ENCODE data around the gene CDH23.

Gene CDH23

DNA sequence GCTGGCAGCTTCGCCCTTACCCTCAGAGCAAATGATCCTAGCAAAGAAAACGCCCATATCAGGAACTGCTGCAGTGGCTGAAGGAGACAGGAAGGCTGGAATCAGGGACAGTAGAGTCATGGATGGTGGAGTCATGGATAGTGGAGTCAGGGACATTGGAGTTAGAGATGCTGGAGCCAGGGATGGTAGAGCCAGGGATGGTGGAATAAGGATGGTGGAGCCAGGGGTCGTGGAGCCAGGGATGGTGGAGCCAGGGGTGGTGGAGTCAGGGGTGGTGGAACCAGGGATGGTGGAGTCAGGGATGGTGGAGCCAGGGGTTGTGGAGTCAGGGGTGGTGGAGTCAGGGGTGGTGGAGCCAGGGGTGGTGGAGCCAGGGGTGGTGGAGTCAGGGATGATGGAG, 291.5 kb downstream of the CDH23 start:
- DNase-seq (ENCODE audit: extremely low spot score): no peak
- CTCF ChIA-PET: no interaction called here
- TF ChIP-seq ZNF384 (IDR thresholded peaks at IDR 0.05): no peak
- no peak for TF ChIP-seq L3MBTL2 (conservative IDR thresholded peaks at IDR 0.05)
- TF ChIP-seq SUZ12 (IDR thresholded peaks at IDR 0.05): no peak
- POLR2A ChIA-PET: no interaction called here

DNA sequence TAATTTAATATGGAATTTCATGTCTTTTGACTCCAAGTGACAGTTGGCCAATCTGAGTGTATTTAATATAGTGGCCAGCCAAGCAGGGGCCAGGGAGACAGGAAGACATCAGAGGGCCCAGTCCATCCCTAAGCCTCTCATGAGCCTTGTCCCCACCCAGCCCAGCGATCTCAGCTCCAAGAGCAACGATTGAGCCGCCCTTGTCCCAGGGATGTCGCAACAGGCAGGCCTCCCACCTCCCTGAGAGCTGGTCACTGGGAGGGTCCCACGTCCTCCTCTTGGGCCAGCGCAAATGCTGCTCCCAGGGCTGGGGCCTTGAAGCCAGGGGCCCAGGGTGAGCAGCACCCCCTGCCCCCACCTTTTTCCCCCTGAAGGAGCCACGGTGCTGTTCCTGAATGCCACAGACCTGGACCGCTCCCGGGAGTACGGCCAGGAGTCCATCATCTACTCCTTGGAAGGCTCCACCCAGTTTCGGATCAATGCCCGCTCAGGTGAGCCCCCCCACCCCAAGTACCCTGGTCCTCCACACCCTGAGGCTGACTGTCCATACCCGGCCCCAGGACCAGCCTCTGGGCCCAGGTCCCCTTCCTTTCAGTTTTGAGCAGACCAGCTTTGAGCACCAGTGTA, 293.5 kb downstream of the CDH23 start:
- TF ChIP-seq SUZ12 (IDR thresholded peaks at IDR 0.05): no peak
- no peak for TF ChIP-seq BHLHE40 (IDR thresholded peaks at IDR 0.05; ENCODE audit: borderline replicate concordance)
- TF ChIP-seq ELF4 (IDR thresholded peaks at IDR 0.05): no peak
- no peak for TF ChIP-seq HDGF (IDR thresholded peaks at IDR 0.05; ENCODE audit: borderline replicate concordance)
- no peak for TF ChIP-seq LEF1 (IDR thresholded peaks at IDR 0.05; ENCODE audit: borderline replicate concordance)
- TF ChIP-seq L3MBTL2 (conservative IDR thresholded peaks at IDR 0.05): no peak
- TF ChIP-seq CTBP1 (IDR thresholded peaks at IDR 0.05; ENCODE audit: borderline replicate concordance): no peak
- TF ChIP-seq, protein P1, sequence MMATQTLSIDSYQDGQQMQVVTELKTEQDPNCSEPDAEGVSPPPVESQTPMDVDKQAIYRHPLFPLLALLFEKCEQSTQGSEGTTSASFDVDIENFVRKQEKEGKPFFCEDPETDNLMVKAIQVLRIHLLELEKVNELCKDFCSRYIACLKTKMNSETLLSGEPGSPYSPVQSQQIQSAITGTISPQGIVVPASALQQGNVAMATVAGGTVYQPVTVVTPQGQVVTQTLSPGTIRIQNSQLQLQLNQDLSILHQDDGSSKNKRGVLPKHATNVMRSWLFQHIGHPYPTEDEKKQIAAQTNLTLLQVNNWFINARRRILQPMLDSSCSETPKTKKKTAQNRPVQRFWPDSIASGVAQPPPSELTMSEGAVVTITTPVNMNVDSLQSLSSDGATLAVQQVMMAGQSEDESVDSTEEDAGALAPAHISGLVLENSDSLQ (IDR thresholded peaks at IDR 0.05): no peak
- ChIA-PET CTCF (no interaction called here), POLR2A (no interaction called here)
- no peak for DNase-seq (ENCODE audit: extremely low spot score)

DNA sequence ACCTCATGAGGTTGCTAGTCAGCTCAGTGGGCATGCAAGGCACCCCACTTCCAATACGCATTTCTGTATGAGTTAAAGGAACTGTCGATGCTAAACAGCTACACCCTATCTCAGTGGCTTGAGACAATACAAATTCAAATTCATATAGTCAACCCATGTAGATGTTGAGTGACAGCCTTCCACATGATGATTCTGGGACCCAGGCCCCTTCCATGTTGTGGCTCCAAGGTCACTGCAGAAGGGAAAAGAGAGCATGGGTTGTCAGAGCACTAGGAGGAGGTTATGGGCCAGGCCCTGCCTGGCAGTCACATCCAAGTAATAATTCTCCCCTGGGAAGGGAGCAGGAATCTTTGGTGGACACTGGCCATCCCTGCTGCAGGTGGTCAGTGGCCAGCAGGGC, 294.7 kb downstream of the CDH23 start:
- no peak for DNase-seq (ENCODE audit: extremely low spot score)
- POLR2A ChIA-PET: no interaction called here
- CTCF ChIA-PET: no interaction called here
- TF ChIP-seq, protein P1 (IDR thresholded peaks at IDR 0.05): peak; percentile 54
- no peak for TF ChIP-seq ELF4 (IDR thresholded peaks at IDR 0.05)

DNA sequence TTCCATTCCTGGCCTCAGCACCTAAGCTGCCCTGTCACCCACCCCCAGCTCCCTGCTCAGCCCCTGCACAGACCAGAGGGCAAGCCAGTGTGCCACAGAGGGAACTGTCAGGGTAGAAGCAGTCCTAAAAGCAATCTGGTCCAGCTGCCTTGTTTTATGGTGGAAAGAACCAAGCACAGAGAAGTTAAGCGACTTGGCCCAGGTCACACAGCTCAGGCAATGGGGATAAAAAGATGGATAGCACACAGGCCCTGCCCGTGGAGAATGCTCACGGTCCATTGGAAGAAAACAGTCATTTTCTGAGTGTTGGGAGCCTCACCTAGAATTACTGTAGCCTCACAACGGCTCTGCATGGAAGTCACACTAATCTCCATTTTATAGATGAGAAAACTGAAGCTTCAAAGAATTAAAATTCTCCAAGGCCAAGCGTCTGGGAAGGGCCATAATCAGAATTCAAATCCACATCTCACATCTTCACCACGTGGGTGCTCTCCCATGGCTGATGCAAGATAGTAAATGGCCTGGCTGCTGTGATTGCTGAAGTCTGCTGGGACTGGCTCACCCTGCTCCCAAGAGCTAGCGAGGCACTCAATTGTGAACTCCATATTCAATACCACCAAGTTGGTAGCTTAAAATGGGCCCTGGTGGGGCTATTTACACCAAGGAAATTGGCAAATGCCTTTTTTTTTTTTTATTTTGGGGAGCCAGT, 296.0 kb downstream of the CDH23 start:
- TF ChIP-seq LEF1 (IDR thresholded peaks at IDR 0.05; ENCODE audit: borderline replicate concordance) (no peak), ELF4 (IDR thresholded peaks at IDR 0.05) (no peak), L3MBTL2 (conservative IDR thresholded peaks at IDR 0.05) (no peak), TARDBP (IDR thresholded peaks at IDR 0.05) (no peak), CTBP1 (IDR thresholded peaks at IDR 0.05; ENCODE audit: borderline replicate concordance) (no peak), ZNF384 (IDR thresholded peaks at IDR 0.05) (no peak), ARNT (IDR thresholded peaks at IDR 0.05) (no peak), NFRKB (IDR thresholded peaks at IDR 0.05) (no peak), FOXA1 (IDR thresholded peaks at IDR 0.05) (no peak), FOXK2 (IDR thresholded peaks at IDR 0.05) (no peak)
- TF ChIP-seq, protein P1 (IDR thresholded peaks at IDR 0.05): no peak
- no peak for DNase-seq (ENCODE audit: extremely low spot score)
- ChIA-PET POLR2A (interaction anchor here (1.1 kb wide), 1 partner anchor 373 kb away, joined by 4 read pairs; no protein-coding TSS in a partner anchor), CTCF (interaction anchor here (0.6 to 1.6 kb wide), 3 partner anchors 15 to 354 kb away, joined by 3 to 8 read pairs (median 4); partner anchors contain the start of gene VSIR)

DNA sequence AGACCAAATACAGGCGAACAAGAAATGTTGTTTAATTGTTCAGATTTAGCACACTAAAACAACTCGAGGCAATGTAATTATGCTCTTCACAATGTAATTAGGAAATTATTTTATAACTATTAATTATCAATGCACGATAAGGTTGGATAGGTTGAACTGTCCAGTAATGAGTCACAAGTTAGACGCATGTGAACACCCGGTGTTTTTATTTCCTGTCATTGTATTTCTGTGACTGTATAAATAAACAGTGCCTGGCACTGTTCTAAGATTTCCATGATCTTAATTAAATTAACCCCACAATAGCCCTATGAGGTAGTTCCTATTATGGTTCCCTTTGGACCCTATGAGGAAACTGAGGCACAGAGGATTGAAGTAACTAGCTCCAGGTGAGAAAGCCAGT, 296.7 kb downstream of the CDH23 start:
- no peak for TF ChIP-seq ELF4 (IDR thresholded peaks at IDR 0.05)
- no peak for TF ChIP-seq FOXK2 (IDR thresholded peaks at IDR 0.05)
- TF ChIP-seq TARDBP (IDR thresholded peaks at IDR 0.05): no peak
- TF ChIP-seq SP1 (IDR thresholded peaks at IDR 0.05): no peak
- no peak for TF ChIP-seq BHLHE40 (IDR thresholded peaks at IDR 0.05; ENCODE audit: borderline replicate concordance)
- no peak for TF ChIP-seq FOXM1 (IDR thresholded peaks at IDR 0.05; ENCODE audit: borderline replicate concordance)
- no peak for TF ChIP-seq L3MBTL2 (conservative IDR thresholded peaks at IDR 0.05)
- no peak for TF ChIP-seq CTBP1 (IDR thresholded peaks at IDR 0.05; ENCODE audit: borderline replicate concordance)
- TF ChIP-seq SUZ12 (IDR thresholded peaks at IDR 0.05): no peak
- no peak for TF ChIP-seq ARNT (IDR thresholded peaks at IDR 0.05)
- TF ChIP-seq FOXA1 (IDR thresholded peaks at IDR 0.05): no peak
- TF ChIP-seq NFRKB (IDR thresholded peaks at IDR 0.05): no peak
- TF ChIP-seq, protein P1 (IDR thresholded peaks at IDR 0.05): no peak
- no peak for TF ChIP-seq ZNF384 (IDR thresholded peaks at IDR 0.05)
- no peak for TF ChIP-seq LEF1 (IDR thresholded peaks at IDR 0.05; ENCODE audit: borderline replicate concordance)
- TF ChIP-seq HDGF (IDR thresholded peaks at IDR 0.05; ENCODE audit: borderline replicate concordance): no peak
- CTCF ChIA-PET: interaction anchor here (0.6 to 1.6 kb wide), 3 partner anchors 15 to 80 kb away, joined by 3 to 8 read pairs (median 4); partner anchors contain the start of gene VSIR
- no peak for DNase-seq (ENCODE audit: extremely low spot score)
- POLR2A ChIA-PET: interaction anchor here (0.7 kb wide), 1 partner anchor 71 kb away, joined by 3 read pairs; no protein-coding TSS in a partner anchor

DNA sequence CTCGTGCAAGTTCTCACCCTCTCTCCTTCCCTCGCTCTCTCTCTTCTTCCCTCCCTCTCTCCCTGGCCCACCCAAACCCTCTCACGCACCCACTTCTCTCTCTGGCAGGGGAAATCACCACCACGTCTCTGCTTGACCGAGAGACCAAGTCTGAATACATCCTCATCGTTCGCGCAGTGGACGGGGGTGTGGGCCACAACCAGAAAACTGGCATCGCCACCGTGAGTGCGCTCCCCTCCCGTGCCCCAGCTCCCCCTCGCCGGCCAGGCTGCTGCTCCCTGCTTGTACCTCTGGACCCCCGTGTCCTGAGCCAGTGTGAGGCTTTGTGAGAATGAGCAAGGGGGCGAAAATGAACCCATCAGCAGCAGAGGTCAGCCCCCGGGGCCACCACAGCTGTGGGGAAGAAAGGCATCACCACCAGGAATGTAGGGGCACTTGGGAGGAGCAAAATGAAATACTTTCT, 297.4 kb downstream of the CDH23 start:
- CTCF ChIA-PET: interaction anchor here (1.0 to 1.1 kb wide), 2 partner anchors 14 to 69 kb away, joined by 3 to 4 read pairs; no protein-coding TSS in a partner anchor
- TF ChIP-seq, protein P1 (IDR thresholded peaks at IDR 0.05): no peak
- no peak for TF ChIP-seq FOXK2 (IDR thresholded peaks at IDR 0.05)
- TF ChIP-seq ARNT (IDR thresholded peaks at IDR 0.05): no peak
- TF ChIP-seq CTBP1 (IDR thresholded peaks at IDR 0.05; ENCODE audit: borderline replicate concordance): no peak
- no peak for TF ChIP-seq SUZ12 (IDR thresholded peaks at IDR 0.05)
- no peak for TF ChIP-seq HDGF (IDR thresholded peaks at IDR 0.05; ENCODE audit: borderline replicate concordance)
- TF ChIP-seq SP1 (IDR thresholded peaks at IDR 0.05): no peak
- TF ChIP-seq ZNF384 (IDR thresholded peaks at IDR 0.05): no peak
- no peak for TF ChIP-seq ELF4 (IDR thresholded peaks at IDR 0.05)
- no peak for TF ChIP-seq NFRKB (IDR thresholded peaks at IDR 0.05)
- TF ChIP-seq LEF1 (IDR thresholded peaks at IDR 0.05; ENCODE audit: borderline replicate concordance): no peak
- TF ChIP-seq L3MBTL2 (conservative IDR thresholded peaks at IDR 0.05): no peak
- no peak for TF ChIP-seq FOXA1 (IDR thresholded peaks at IDR 0.05)
- TF ChIP-seq TARDBP (IDR thresholded peaks at IDR 0.05): no peak
- TF ChIP-seq BHLHE40 (IDR thresholded peaks at IDR 0.05; ENCODE audit: borderline replicate concordance): no peak
- TF ChIP-seq FOXM1 (IDR thresholded peaks at IDR 0.05; ENCODE audit: borderline replicate concordance): no peak

More for the DNA sequence above, 297.4 kb downstream of the CDH23 start:
- POLR2A ChIA-PET: interaction anchor here (0.7 kb wide), 1 partner anchor 72 kb away, joined by 3 read pairs; no protein-coding TSS in a partner anchor
- DNase-seq (ENCODE audit: extremely low spot score): no peak

Data from HEK293T (cell line).